Measurements from ENCODE around the gene MCCD1. TPM values are rescaled to one million over a fixed set of nuclear protein-coding genes. Genes with fewer than 3 reads are reported as not detected.

MCCD1 gene
- total and polyA plus RNA-seq, 2 experiments from 2014 or later: not detected

DNA sequence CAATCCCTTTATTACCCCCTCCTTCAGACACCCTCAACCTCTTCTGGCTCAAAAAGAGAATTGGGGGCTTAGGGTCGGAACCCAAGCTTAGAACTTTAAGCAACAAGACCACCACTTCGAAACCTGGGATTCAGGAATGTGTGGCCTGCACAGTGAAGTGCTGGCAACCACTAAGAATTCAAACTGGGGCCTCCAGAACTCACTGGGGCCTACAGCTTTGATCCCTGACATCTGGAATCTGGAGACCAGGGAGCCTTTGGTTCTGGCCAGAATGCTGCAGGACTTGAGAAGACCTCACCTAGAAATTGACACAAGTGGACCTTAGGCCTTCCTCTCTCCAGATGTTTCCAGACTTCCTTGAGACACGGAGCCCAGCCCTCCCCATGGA, 48.8 kb downstream of the MCCD1 start:
- no peak overlapping the region for H3K27ac ChIP-seq (ENCODE audit: low read depth)
- H3K27me3 ChIP-seq (ENCODE audit: insufficient read depth): peaks cover 20% of the 10 kb centered on the region
- no peak overlapping the region for H3K4me3 ChIP-seq
- no peak overlapping the region for H3K4me3 Mint-ChIP-seq
- H3K36me3 ChIP-seq (ENCODE audit: insufficient read depth): no peaks in the 10 kb centered on the region
- H3K4me1 Mint-ChIP-seq: peaks cover 29% of the 10 kb centered on the region
- H3K9me2 ChIP-seq (ENCODE audit: insufficient read depth): no peaks in the 10 kb centered on the region
- H3K9me3 Mint-ChIP-seq: peaks cover 3% of the 10 kb centered on the region; the same call in 2 of the 3 replicates
- DNase-seq (ENCODE audit: low spot score): no peak
- peaks cover 41% of the 10 kb centered on the region for H3K27me3 Mint-ChIP-seq (ENCODE audit: insufficient read depth, low read depth, poor library complexity)
- no peak overlapping the region for H3K4me2 ChIP-seq
- TF ChIP-seq EZH2 (IDR thresholded peaks at IDR 0.05; ENCODE audit: low read depth, unreplicated experiment) (no peak), EZH2phosphoT487 (IDR thresholded peaks at IDR 0.05; ENCODE audit: unreplicated experiment) (no peak), JUNB (IDR thresholded peaks at IDR 0.05; ENCODE audit: unreplicated experiment) (no peak), NANOG (IDR thresholded peaks at IDR 0.05; ENCODE audit: borderline replicate concordance) (no peak), ZNF331 (CRISPR knock-in tag; IDR thresholded peaks at IDR 0.05; ENCODE audit: low read depth) (no peak), CREB1 (CRISPR knock-in tag; IDR thresholded peaks at IDR 0.05; ENCODE audit: low read depth) (no peak), STAT1 (IDR thresholded peaks at IDR 0.05; ENCODE audit: unreplicated experiment) (no peak), ZNF114 (CRISPR knock-in tag; IDR thresholded peaks at IDR 0.05) (no peak)
- TF ChIP-seq, protein P1, sequence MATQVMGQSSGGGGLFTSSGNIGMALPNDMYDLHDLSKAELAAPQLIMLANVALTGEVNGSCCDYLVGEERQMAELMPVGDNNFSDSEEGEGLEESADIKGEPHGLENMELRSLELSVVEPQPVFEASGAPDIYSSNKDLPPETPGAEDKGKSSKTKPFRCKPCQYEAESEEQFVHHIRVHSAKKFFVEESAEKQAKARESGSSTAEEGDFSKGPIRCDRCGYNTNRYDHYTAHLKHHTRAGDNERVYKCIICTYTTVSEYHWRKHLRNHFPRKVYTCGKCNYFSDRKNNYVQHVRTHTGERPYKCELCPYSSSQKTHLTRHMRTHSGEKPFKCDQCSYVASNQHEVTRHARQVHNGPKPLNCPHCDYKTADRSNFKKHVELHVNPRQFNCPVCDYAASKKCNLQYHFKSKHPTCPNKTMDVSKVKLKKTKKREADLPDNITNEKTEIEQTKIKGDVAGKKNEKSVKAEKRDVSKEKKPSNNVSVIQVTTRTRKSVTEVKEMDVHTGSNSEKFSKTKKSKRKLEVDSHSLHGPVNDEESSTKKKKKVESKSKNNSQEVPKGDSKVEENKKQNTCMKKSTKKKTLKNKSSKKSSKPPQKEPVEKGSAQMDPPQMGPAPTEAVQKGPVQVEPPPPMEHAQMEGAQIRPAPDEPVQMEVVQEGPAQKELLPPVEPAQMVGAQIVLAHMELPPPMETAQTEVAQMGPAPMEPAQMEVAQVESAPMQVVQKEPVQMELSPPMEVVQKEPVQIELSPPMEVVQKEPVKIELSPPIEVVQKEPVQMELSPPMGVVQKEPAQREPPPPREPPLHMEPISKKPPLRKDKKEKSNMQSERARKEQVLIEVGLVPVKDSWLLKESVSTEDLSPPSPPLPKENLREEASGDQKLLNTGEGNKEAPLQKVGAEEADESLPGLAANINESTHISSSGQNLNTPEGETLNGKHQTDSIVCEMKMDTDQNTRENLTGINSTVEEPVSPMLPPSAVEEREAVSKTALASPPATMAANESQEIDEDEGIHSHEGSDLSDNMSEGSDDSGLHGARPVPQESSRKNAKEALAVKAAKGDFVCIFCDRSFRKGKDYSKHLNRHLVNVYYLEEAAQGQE (IDR thresholded peaks at IDR 0.05; ENCODE audit: unreplicated experiment): no peak
- TF ChIP-seq, protein P2, sequence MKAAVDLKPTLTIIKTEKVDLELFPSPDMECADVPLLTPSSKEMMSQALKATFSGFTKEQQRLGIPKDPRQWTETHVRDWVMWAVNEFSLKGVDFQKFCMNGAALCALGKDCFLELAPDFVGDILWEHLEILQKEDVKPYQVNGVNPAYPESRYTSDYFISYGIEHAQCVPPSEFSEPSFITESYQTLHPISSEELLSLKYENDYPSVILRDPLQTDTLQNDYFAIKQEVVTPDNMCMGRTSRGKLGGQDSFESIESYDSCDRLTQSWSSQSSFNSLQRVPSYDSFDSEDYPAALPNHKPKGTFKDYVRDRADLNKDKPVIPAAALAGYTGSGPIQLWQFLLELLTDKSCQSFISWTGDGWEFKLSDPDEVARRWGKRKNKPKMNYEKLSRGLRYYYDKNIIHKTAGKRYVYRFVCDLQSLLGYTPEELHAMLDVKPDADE (IDR thresholded peaks at IDR 0.05): no peak
- TF ChIP-seq, protein P3, sequence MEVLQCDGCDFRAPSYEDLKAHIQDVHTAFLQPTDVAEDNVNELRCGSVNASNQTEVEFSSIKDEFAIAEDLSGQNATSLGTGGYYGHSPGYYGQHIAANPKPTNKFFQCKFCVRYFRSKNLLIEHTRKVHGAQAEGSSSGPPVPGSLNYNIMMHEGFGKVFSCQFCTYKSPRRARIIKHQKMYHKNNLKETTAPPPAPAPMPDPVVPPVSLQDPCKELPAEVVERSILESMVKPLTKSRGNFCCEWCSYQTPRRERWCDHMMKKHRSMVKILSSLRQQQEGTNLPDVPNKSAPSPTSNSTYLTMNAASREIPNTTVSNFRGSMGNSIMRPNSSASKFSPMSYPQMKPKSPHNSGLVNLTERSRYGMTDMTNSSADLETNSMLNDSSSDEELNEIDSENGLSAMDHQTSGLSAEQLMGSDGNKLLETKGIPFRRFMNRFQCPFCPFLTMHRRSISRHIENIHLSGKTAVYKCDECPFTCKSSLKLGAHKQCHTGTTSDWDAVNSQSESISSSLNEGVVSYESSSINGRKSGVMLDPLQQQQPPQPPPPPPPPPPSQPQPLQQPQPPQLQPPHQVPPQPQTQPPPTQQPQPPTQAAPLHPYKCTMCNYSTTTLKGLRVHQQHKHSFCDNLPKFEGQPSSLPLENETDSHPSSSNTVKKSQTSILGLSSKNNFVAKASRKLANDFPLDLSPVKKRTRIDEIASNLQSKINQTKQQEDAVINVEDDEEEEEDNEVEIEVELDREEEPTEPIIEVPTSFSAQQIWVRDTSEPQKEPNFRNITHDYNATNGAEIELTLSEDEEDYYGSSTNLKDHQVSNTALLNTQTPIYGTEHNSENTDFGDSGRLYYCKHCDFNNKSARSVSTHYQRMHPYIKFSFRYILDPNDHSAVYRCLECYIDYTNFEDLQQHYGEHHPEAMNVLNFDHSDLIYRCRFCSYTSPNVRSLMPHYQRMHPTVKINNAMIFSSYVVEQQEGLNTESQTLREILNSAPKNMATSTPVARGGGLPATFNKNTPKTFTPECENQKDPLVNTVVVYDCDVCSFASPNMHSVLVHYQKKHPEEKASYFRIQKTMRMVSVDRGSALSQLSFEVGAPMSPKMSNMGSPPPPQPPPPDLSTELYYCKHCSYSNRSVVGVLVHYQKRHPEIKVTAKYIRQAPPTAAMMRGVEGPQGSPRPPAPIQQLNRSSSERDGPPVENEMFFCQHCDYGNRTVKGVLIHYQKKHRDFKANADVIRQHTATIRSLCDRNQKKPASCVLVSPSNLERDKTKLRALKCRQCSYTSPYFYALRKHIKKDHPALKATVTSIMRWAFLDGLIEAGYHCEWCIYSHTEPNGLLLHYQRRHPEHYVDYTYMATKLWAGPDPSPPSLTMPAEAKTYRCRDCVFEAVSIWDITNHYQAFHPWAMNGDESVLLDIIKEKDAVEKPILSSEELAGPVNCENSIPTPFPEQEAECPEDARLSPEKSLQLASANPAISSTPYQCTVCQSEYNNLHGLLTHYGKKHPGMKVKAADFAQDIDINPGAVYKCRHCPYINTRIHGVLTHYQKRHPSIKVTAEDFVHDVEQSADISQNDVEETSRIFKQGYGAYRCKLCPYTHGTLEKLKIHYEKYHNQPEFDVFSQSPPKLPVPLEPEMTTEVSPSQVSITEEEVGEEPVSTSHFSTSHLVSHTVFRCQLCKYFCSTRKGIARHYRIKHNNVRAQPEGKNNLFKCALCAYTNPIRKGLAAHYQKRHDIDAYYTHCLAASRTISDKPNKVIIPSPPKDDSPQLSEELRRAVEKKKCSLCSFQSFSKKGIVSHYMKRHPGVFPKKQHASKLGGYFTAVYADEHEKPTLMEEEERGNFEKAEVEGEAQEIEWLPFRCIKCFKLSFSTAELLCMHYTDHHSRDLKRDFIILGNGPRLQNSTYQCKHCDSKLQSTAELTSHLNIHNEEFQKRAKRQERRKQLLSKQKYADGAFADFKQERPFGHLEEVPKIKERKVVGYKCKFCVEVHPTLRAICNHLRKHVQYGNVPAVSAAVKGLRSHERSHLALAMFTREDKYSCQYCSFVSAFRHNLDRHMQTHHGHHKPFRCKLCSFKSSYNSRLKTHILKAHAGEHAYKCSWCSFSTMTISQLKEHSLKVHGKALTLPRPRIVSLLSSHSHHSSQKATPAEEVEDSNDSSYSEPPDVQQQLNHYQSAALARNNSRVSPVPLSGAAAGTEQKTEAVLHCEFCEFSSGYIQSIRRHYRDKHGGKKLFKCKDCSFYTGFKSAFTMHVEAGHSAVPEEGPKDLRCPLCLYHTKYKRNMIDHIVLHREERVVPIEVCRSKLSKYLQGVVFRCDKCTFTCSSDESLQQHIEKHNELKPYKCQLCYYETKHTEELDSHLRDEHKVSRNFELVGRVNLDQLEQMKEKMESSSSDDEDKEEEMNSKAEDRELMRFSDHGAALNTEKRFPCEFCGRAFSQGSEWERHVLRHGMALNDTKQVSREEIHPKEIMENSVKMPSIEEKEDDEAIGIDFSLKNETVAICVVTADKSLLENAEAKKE (CRISPR knock-in tag; IDR thresholded peaks at IDR 0.05): no peak
- TF ChIP-seq, protein P4, sequence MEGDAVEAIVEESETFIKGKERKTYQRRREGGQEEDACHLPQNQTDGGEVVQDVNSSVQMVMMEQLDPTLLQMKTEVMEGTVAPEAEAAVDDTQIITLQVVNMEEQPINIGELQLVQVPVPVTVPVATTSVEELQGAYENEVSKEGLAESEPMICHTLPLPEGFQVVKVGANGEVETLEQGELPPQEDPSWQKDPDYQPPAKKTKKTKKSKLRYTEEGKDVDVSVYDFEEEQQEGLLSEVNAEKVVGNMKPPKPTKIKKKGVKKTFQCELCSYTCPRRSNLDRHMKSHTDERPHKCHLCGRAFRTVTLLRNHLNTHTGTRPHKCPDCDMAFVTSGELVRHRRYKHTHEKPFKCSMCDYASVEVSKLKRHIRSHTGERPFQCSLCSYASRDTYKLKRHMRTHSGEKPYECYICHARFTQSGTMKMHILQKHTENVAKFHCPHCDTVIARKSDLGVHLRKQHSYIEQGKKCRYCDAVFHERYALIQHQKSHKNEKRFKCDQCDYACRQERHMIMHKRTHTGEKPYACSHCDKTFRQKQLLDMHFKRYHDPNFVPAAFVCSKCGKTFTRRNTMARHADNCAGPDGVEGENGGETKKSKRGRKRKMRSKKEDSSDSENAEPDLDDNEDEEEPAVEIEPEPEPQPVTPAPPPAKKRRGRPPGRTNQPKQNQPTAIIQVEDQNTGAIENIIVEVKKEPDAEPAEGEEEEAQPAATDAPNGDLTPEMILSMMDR (conservative IDR thresholded peaks at IDR 0.05; ENCODE audit: low read depth in 2 of 2): no peak
- ATAC-seq: no peak
- no peak overlapping the region for H3K27ac Mint-ChIP-seq
- H3K79me2 ChIP-seq (replicated peaks; ENCODE audit: insufficient read depth): no peaks in the 10 kb centered on the region
- no peaks in the 10 kb centered on the region; the same call in 2 of the 3 replicates for H3K36me3 Mint-ChIP-seq (ENCODE audit: low read depth)
- H3F3A ChIP-seq (replicated peaks; ENCODE audit: low read depth): no peaks in the 10 kb centered on the region
- no peaks in the 10 kb centered on the region for H4K20me1 ChIP-seq (replicated peaks; ENCODE audit: insufficient read depth)
- no peak overlapping the region for H2AFZ ChIP-seq
- peaks cover 4% of the 10 kb centered on the region; the same call in 1 of the 2 replicates for H3K4me1 ChIP-seq (ENCODE audit: insufficient read depth)

Data from GM23338 (cell line).